ENCODE measurements around the gene ALPK3.

GRCh38 chr15:84778194-84778593, 39.0 kb upstream of the ALPK3 start:
- TF ChIP-seq, protein P1, sequence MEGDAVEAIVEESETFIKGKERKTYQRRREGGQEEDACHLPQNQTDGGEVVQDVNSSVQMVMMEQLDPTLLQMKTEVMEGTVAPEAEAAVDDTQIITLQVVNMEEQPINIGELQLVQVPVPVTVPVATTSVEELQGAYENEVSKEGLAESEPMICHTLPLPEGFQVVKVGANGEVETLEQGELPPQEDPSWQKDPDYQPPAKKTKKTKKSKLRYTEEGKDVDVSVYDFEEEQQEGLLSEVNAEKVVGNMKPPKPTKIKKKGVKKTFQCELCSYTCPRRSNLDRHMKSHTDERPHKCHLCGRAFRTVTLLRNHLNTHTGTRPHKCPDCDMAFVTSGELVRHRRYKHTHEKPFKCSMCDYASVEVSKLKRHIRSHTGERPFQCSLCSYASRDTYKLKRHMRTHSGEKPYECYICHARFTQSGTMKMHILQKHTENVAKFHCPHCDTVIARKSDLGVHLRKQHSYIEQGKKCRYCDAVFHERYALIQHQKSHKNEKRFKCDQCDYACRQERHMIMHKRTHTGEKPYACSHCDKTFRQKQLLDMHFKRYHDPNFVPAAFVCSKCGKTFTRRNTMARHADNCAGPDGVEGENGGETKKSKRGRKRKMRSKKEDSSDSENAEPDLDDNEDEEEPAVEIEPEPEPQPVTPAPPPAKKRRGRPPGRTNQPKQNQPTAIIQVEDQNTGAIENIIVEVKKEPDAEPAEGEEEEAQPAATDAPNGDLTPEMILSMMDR (conservative IDR thresholded peaks at IDR 0.05), result no peak
- no peak for TF ChIP-seq ZFX (IDR thresholded peaks at IDR 0.05)

All from C4-2B (cell line).